T-helper 2 cell treated with Interferon-gamma antibody and Interleukin-4, amounts not matched to agents 5 μg/mL and 100 μg/mL, for 36 hours (primary cell): Measurements from ENCODE around the gene EPHA1.
"Not testable (repeated sequence)": the region's sequence is repeated elsewhere in the genome, so short reads cannot be mapped to it uniquely, and the experiment has no call there.

Experiments used
- DNase-seq: peaks from one replicate; pipeline ENCODE4 v3.0.0; 2021; ENCODE audit warnings: low spot score
- H3K27ac Mint-ChIP-seq: one replicate; pipeline ENCODE4 v1.8.0; 2021; ENCODE audit warnings: mild to moderate bottlenecking, mixed read lengths
- H3K27me3 Mint-ChIP-seq: one replicate; pipeline ENCODE4 v1.8.0; 2021; ENCODE audit warnings: low read depth, mixed read lengths
- H3K36me3 Mint-ChIP-seq: one replicate; pipeline ENCODE4 v1.8.0; 2021; ENCODE audit warnings: low read depth, mixed read lengths
- H3K4me1 Mint-ChIP-seq: one replicate; pipeline ENCODE4 v1.8.0; 2021; ENCODE audit warnings: low read depth, mixed read lengths
- H3K4me3 Mint-ChIP-seq: one replicate; pipeline ENCODE4 v1.8.0; 2022; ENCODE audit warnings: mild to moderate bottlenecking, moderate library complexity, mixed read lengths
- H3K9me3 Mint-ChIP-seq: one replicate; pipeline ENCODE4 v1.8.0; 2021; ENCODE audit warnings: mixed read lengths

EPHA1 gene

DNA sequence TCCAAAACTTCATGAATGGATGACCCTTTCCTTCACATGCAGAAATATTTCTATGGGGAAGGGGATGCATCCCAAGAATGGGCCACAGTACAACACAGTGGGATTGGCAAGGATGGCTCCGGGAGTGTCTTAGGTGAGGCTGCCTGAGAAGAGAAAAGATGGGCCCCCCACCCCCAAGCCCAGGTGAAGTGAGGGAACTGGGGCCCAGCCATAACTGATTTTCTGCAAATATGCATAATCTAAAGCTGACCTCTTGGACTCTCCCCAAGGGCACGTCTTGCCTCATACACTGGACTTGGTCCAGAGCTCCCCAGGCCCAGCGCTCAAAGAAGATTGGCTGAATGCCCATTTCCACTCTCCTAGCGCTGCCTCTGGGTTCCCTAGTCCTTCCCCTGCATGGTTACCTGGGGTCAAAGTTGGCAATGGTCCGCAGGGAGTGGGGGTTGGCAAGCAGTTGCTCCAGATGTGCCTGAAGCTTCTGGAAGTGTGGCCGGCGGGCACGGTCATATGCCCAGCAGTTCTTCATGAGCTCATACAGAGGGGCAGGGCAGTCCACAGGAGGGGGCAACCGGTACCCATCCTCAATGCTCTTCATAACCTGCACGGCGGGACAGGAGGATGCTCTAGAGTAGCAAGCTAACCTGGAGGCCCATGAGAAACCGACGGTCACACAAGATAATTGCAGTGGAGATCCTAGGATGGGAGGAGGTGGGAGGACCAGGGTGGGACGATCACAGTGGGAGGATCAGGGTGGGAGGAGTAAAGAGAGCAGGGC is 15.2 kb downstream of the EPHA1 start:
- Mint-ChIP-seq H3K4me1 (peaks cover 11% of the 10 kb centered on the region), H3K27ac (no peak overlapping the region), H3K36me3 (peaks cover 30% of the 10 kb centered on the region)

DNA sequence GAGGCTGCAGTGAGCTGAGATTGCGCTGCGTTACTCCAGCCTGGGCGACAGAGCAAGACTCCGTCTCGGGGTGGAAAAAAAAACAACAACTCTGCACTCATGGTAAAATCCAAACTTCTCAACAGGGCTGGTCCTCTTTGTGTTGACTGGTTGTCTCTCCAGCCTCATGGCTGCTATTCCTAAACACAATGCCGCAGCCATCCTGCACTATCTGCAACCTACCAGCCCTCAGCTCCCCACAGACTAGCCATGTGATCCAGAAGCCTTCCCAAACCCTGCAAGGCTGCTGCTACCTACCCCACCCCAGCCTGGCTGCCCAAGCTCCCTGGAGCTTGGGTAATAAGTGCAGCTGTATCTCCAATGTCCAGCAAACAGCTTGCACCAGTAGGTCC is 15.8 kb downstream of the EPHA1 start:
- Mint-ChIP-seq H3K4me3 (no peak overlapping the region), H3K27ac (no peak overlapping the region), H3K27me3 (no peaks in the 10 kb centered on the region), H3K36me3 (peaks cover 31% of the 10 kb centered on the region), H3K9me3 (no peaks in the 10 kb centered on the region), H3K4me1 (peaks cover 11% of the 10 kb centered on the region)
- DNase-seq, result no peak

More for the DNA sequence above, 15.2 kb downstream of the EPHA1 start:
- no peaks in the 10 kb centered on the region for H3K27me3 Mint-ChIP-seq
- H3K4me3 Mint-ChIP-seq, result no peak overlapping the region
- no peak for DNase-seq
- no peaks in the 10 kb centered on the region for H3K9me3 Mint-ChIP-seq

DNA sequence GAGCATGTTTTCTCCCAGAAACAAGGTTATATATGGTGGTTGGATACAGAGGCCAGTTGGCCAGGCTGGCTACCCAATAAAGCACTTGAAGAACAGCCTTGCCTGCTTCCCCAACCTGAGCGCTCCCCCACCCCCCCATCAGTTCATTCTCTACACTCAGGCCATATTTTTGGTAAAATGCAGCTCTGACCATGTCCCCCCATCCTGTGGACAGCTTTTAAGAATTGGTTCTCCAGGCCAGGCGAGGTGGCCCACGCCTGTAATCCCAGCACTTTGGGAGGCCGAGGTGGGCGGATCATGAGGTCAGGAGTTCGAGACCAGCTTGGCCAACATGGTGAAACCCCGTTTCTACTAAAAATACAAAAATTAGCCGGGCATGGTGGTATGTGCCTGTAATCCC is 16.2 kb downstream of the EPHA1 start:
- Mint-ChIP-seq H3K4me1 (peaks cover 11% of the 10 kb centered on the region), H3K36me3 (peaks cover 31% of the 10 kb centered on the region)
- not testable (repeated sequence) for DNase-seq, H3K9me3 Mint-ChIP-seq, H3K4me3 Mint-ChIP-seq, H3K27me3 Mint-ChIP-seq, H3K27ac Mint-ChIP-seq

DNA sequence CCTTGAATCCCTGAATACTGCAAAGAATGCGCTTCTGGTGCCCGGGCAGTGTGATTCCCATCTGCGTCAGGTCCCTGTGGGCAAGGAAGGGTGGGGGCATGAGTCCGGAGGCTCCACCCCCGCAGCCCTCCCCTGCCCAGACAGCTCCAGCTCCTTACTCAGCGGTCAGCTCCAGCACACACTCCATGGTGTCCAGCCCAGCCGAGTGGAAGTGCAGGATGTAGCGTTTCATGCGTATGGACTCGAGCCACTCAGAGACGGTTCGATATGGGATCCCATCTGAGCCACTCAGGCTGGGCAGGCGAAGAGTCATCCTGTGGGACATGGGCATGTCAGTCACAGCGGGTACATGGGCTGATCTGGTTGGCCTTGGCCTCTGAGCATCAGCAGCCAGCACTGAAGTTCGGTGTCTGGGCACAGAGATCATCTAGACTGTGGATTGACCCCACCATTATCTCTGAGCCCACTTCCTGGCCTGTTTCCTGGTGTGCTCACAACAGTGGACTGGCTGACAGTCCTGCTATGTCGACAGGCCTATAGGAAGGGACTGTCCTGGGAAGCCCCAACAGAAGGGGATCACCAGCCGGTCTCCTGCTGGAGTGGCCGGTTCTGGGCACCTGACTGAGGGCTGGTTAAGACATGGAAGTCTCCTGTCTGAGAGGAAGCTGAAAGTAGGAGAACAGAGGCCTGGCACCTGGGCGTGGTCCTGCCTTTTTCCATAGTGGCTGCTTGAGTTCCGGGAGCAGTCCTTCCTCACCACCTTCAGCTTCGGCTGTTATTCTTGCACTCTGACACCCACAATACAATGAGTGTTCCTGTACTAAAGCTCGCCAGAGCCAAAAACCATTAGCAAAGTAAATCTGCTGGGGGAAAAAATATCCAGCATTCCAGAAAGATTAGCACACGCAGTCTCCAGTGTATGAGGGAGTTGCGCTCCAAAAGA is 16.9 kb downstream of the EPHA1 start:
- DNase-seq, result no peak
- H3K27me3 Mint-ChIP-seq, result no peaks in the 10 kb centered on the region
- no peak overlapping the region for H3K27ac Mint-ChIP-seq
- no peaks in the 10 kb centered on the region for H3K9me3 Mint-ChIP-seq
- H3K4me1 Mint-ChIP-seq, result peaks cover 11% of the 10 kb centered on the region
- H3K36me3 Mint-ChIP-seq, result peaks cover 31% of the 10 kb centered on the region
- no peak overlapping the region for H3K4me3 Mint-ChIP-seq

DNA sequence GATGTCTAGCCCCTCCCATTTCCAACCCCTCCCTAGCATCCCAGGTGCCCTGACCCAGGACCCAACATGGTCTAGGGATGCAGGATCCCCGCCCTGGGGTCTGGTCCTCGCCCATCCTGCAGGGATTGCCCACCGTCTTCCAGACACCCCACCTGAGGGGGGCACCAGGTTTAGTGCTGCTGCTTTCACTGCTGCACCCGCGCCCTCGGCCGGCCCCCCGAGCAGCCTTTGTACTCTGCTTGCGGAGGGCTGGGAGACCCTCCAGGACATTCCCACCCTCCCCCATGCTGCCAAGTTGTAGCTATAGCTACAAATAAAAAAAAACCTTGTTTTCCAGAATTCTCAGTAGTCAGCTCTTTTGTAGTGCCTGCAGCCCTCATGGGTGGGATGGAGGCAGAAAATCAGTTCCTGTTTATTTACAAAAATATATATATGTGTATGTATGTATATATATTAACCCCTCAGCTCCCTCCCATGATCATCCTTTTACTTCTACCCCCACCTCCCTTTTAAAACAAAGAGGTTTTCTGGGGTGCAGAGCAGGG is 17.8 kb downstream of the EPHA1 start:
- peaks cover 11% of the 10 kb centered on the region for H3K4me1 Mint-ChIP-seq
- H3K27ac Mint-ChIP-seq, result no peak overlapping the region
- peaks cover 31% of the 10 kb centered on the region for H3K36me3 Mint-ChIP-seq
- H3K9me3 Mint-ChIP-seq, result no peaks in the 10 kb centered on the region
- no peak for DNase-seq
- H3K27me3 Mint-ChIP-seq, result no peaks in the 10 kb centered on the region
- no peak overlapping the region for H3K4me3 Mint-ChIP-seq

DNA sequence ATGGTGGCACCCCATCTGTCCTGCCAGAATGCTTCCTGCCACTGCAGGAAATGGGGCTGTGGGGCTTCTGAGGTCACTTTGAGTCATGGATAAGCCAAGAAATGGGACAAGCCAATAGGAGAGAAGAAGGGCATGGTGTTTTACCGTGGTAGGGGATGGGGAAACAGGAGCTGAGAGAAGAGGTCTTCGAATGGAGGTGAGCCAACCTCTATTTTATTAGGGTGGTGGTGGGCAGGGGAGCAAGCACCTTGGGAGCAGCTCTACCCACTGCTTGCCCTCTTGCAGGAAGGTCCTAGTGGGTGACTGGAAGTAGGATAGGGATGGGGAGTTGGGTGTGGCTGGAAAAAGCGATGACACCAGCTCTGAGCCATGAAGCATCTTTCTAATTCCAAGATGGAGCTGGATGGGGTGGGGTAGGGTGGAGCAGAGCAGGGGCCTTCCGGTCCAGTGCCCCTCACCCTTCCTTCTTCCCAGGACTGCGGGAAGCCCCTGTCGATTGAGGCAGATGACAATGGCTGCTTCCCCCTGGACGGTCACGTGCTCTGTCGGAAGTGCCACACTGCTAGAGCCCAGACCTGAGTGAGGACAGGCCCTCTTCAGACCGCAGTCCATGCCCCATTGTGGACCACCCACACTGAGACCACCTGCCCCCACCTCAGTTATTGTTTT is 18.4 kb downstream of the EPHA1 start:
- Mint-ChIP-seq H3K27me3 (no peaks in the 10 kb centered on the region), H3K4me3 (no peak overlapping the region), H3K9me3 (no peaks in the 10 kb centered on the region), H3K36me3 (peaks cover 31% of the 10 kb centered on the region), H3K27ac (peak overlapping the region; percentile 60), H3K4me1 (peaks cover 10% of the 10 kb centered on the region)
- no peak for DNase-seq

DNA sequence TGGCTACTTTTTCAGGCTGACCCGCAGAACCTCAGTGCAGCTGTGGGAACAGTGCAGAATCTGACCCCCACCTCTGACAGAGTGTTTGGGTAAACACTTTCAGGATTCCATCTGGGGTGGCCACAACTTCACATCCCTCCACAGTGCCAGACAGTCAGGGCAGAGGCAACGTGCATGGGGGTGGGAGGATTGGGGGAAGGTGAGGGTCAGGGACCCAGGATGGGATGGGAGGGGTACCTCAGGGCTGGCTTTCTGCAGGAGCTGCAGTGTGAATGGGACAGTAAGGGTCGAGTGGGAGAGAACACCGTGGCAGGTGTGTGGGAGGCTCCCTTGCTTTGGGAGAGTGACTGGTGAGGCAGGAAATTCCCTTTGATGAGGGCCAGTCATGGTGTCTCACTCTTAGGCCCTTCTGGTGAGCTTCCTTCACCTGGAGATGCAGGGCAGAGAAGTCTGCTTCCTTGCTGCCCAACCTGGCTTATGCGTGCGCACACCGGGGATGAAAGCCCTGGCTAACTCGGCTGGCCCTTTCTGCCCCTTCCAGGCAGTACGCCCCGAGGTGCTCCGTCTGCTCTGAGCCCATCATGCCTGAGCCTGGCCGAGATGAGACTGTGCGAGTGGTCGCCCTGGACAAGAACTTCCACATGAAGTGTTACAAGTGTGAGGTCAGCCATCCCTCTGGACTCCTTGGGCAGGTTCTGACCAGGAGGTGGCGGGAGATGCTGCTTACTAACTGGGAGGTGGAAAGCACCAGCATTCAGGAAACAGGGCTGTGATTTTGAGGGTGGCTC is 19.1 kb downstream of the EPHA1 start:
- Mint-ChIP-seq H3K27ac (peak overlapping the region; percentile 60), H3K36me3 (peaks cover 31% of the 10 kb centered on the region)

DNA sequence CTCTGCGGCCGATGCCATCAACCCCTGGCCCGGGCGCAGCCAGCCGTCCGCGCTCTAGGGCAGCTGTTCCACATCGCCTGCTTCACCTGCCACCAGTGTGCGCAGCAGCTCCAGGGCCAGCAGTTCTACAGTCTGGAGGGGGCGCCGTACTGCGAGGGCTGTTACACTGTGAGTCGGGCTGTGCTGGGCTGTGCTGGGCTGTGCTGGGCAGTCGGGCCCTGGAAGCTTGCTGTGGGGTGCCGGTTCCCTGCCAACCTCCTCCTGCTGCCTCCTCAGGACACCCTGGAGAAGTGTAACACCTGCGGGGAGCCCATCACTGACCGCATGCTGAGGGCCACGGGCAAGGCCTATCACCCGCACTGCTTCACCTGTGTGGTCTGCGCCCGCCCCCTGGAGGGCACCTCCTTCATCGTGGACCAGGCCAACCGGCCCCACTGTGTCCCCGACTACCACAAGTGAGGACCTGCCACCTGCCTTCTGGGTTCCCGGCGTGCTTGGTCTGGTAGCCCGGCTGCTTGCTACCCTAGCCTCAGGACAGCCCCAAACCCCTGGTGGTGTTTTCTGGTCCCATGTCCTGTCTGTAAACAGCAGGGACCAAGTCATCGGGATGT is 20.1 kb downstream of the EPHA1 start:
- DNase-seq, result no peak
- no peaks in the 10 kb centered on the region for H3K9me3 Mint-ChIP-seq
- H3K27me3 Mint-ChIP-seq, result no peaks in the 10 kb centered on the region
- no peak overlapping the region for H3K4me3 Mint-ChIP-seq
- peaks cover 8% of the 10 kb centered on the region for H3K4me1 Mint-ChIP-seq
- no peak overlapping the region for H3K27ac Mint-ChIP-seq
- H3K36me3 Mint-ChIP-seq, result peaks cover 31% of the 10 kb centered on the region

More for the DNA sequence above, 19.1 kb downstream of the EPHA1 start:
- no peak for DNase-seq
- H3K27me3 Mint-ChIP-seq, result no peaks in the 10 kb centered on the region
- no peak overlapping the region for H3K4me3 Mint-ChIP-seq
- peaks cover 8% of the 10 kb centered on the region for H3K4me1 Mint-ChIP-seq
- no peaks in the 10 kb centered on the region for H3K9me3 Mint-ChIP-seq

DNA sequence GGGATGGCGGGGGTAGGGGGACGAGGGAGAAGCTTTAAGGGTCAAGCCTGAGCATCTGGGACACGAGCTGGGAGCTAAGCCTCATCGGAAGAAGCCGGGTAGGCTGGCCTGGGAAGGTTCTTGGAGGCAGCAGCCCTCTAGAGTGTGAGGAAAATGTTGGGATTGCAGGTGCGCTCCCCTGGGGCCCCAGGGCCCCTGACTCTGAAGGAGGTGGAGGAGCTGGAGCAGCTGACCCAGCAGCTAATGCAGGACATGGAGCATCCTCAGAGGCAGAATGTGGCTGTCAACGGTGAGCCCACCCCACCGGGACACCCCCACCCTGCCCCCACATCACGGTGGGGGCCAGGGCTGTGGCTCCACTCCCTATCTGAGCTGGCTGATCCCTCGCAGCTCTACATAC is 20.6 kb downstream of the EPHA1 start:
- Mint-ChIP-seq H3K27ac (no peak overlapping the region), H3K4me1 (peaks cover 10% of the 10 kb centered on the region), H3K36me3 (peaks cover 31% of the 10 kb centered on the region), H3K27me3 (no peaks in the 10 kb centered on the region), H3K4me3 (no peak overlapping the region), H3K9me3 (no peaks in the 10 kb centered on the region)
- no peak for DNase-seq

DNA sequence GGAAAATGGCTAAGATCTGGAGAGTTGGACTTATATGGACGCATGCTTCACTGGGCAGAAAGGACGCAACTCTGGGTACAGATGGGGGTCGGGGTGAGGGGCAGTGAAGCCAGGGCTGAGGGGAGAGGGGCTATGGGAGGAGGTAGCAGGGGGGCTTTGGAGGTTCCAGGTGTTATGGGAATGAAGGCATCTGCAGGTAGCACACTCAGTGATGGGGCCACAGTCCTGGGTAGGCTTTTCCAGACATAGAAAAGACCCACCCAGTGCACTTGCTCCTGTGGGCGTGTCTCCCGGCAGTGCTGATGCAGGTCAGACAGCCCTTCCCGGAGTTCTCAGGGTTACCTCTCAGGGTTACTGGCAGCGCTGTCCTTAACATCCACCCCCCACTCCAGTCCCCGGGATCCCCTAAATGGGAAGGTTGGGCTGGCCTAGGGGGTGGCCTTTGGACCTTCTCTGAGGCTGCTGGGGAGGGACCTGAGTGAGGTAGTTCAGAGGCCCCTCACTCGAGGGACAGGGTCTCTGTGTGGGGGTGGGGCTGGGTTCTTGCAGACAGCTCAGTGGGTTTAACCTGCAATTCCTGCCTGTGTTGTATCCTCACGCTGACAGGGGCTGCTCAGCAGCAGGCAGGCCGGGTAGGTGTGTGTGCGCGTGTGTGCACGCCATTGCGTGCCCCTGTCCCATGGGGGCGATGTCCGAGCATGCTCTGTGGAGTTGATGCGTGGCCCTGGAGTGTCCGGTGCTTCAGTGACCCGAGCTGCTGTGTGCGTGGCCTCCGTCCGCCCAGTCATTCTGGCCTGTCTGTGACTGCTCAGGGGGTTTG is 21.3 kb downstream of the EPHA1 start:
- Mint-ChIP-seq H3K27ac (no peak overlapping the region), H3K4me3 (no peak overlapping the region), H3K27me3 (no peaks in the 10 kb centered on the region), H3K9me3 (no peaks in the 10 kb centered on the region), H3K4me1 (peaks cover 16% of the 10 kb centered on the region), H3K36me3 (peaks cover 30% of the 10 kb centered on the region)
- no peak for DNase-seq

DNA sequence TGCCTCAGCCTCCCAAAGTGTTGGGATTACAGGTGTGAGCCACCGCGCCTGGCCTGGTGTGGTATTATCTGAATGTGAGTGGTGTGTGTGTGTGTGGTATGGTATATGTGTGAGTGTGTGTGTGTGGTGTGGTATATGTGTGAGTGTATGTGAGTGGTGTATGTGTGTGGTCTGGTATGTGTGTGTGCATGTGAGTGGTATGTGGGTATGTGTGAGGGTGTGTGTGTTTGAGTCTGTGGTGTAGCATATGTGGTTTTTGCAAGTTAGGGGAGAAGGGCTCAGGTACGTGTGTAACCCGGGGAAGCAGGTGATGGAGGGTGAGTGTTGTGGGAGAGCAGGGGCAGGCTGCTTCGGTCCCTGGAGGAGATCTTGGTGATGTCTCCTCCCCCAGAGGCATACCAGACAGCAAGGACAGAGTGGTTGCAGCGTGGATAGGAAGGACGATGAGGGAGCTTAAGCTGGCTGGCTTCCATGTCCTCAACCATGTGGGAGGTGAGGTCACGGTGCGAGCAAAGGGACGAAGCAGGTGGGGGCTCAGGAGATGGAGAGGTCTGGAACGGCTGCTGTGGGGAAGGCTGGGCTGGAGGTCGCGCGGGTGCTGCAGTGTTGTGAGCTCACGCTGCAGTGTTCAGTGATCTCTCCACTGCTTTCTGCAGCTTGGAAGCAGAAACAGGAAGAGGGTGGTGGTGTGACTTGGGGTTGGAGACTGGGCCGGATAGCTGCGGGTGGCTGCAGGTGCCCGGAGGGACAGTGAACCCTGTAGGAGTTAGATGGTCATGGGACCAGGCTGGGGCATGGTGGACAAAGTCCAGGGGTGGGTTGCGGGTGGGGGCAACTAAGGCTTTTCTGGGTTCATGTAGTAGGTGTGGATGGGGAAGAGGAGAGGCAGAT is 22.5 kb downstream of the EPHA1 start:
- Mint-ChIP-seq H3K36me3 (peaks cover 26% of the 10 kb centered on the region), H3K27me3 (no peaks in the 10 kb centered on the region), H3K9me3 (no peaks in the 10 kb centered on the region), H3K4me3 (no peak overlapping the region), H3K27ac (no peak overlapping the region), H3K4me1 (peaks cover 17% of the 10 kb centered on the region)
- DNase-seq, result no peak
